GM18520 (cell line): ENCODE data around the gene PRSS35.
"Not testable (repeated sequence)": the region's sequence is repeated elsewhere in the genome, so short reads cannot be mapped to it uniquely, and the experiment has no call there.

Source experiments
- ATAC-seq: cut with Tn5 transposase; IDR thresholded peaks from one replicate; pipeline ENCODE4 v1.9.1; 2021; ENCODE audit not compliant: unreplicated experiment

The PRSS35 gene

DNA sequence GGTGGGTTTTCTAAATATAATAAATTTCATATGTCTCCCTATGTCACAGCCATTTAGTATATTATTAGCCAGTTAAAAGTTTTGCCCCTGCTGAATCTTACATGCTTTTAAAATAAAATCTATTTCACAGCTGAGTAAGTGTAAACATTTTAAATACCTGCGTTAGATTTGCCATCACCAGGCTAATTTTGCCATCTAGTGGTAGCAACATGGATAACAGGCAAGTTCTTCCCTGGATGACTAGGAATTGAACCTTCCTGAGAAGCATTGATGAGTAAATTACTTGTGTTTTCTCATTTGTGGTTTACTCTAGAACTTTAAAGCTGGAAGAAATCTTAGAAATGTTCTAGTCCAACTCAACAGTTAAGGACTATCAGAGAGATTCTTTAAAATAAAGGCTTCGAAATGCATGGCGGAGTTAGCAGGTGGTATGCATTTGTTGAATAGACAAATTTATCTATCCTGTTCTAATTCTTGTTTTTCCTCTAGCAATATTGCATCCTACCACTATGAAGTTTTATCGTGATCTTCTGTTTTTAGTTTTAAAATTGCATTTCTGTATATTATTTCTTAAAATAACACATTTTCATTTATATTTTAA, 2.6 kb downstream of the PRSS35 start:
- ATAC-seq: peak; percentile 53

DNA sequence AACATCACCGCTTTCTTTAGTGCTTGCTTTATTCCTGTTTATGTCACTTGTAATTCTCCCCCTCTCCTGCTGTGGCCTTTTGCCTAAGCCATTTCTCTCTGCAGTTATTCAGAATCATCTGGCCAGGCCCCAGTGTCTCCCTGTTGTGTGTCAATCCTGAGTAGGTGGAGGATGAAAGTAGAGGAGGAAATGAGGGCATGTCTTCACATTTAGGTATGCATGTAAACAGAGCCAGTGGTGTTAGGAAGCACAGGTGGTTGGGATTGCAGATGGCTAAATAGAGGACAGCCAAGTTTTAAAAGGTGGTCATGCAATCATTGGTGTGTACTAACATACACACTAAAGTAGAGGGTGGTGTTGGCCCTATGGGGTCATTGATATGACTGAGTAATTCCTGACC, 5.2 kb downstream of the PRSS35 start:
- ATAC-seq: no peak

DNA sequence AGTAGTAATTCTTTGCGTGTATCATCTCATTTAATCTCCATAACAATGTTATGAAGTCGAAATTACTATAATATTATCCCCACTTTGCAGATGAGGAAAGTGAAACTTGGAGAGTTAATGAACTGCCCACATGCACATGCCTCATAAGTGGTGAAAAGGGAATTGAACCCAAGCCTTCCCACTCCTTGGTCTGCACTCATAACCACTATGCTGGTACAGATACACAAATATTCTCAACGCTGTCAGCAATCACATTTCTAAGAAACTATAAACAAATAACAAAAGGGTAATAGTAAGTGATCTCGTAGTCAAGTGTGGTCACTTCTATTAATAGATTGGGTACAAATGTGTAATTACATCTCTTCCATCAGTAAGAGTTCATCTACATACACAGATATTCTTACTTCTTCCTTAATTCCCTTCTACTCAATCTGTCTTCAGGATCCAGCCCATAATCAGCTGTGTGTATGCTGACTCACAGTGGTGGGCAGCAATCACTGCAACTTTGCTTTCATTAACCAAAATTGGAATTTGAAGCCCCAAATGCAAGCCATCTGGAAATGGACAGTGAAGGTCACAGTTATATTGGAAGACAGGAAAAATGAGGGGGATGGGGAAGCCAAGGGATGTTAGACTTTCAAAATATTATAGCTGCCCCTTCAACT, 6.6 kb downstream of the PRSS35 start:
- ATAC-seq: no peak

DNA sequence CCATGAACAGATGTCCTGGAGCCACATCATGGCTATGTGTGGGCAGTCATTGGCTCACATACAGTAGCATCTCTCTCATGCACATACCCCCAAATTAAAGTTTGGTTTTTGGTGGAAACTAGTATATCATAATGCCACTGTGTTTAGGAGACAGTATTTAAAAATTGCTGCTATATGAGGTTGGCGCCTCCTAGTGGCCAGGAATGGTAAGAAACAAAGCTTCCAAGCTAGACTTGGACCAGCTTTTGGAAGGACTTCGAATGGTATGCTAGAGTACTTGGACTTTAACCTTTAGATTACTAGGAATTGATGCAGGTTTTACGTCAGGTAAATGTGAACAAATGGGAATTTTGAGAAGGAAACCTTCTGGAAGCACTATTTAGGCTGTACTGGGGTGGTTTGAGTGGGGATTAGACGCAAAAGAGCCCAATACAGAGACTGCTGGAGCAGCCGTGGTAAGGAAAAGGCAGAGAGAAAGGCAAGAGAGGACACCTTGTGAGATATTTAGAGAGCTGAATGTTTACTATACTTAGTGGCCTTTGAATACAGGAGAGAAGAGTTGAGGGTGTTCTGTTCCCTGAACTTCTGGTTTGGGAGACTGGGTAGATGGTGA, 23.8 kb downstream of the PRSS35 start:
- peak; percentile 50 for ATAC-seq

GRCh38 chr6:83536647-83537589, 24.6 kb downstream of the PRSS35 start:
- ATAC-seq: no peak

DNA sequence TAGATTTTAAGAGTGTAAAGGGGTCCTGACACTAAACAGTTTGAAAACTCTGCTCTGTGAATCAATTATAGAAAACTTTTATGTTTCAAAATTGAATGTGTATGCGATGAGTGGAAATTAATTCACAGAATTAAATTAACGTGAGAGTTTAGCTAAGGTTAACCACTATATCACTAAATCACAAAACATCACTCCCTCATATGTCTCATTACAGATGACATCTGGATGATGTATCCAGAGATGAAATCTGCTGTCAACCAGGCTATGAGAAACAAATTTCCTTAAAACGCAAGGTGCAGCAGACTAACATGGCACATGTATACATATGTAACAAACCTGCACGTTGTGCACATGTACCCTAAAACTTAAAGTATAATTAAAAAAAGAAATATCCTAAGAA, 27.3 kb downstream of the PRSS35 start:
- no peak for ATAC-seq

- no peak for ATAC-seq
Measured at GRCh38 chr6:83546636-83547035, 34.3 kb downstream of the PRSS35 start.

DNA sequence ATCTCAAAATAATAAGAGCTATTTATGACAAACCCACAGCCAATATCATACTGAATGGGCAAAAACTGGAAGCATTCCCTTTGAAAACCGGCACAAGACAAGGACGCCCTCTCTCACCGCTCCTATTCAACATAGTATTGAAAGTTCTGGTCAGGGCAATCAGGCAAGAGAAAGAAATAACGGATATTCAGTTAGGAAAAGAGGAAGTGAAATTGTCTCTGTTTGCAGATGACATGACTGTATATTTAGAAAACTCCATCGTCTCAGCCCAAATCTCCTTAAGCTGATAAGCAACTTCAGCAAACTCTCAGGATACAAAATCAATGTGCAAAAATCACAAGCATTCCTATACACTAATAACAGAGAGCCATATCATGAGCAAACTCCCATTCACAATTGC, 38.1 kb downstream of the PRSS35 start:
- ATAC-seq: not testable (repeated sequence)

DNA sequence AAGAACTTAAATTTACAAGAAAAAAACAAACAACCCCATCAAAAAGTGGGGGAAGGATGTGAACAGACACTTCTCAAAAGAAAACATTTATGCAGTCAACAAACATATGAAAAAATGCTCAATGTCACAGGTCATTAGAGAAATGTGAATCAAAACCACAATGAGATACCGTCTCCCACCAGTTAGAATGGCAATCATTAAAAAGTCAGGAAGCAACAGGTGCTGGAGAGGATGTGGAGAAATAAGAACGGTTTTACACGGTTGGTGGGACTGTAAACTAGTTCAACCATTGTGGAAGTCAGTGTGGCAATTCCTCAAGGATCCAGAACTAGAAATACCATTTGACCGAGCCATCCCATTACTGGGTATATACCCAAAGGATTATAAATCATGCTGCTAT, 39.4 kb downstream of the PRSS35 start:
- not testable (repeated sequence) for ATAC-seq

DNA sequence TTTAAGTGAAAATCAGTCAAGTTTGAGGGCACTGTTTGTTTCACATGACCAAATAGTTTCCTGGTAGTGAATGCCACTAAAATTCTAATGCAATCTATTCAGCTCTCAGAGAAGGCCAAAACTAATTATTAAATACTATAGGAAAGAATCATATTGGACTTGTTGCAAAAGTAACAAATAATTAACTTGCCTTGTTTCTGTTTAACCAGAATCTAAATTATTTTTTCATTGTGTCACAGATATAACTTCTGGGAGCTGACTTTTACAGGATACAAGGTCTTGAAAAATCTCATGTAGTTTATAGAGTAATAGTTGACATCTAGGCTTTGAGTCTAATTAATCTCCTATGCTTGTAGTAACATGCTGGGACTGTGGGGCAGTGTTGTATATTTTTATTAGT, 44.5 kb downstream of the PRSS35 start:
- no peak for ATAC-seq

GRCh38 chr6:83558975-83559374, 46.6 kb downstream of the PRSS35 start:
- ATAC-seq: no peak

DNA sequence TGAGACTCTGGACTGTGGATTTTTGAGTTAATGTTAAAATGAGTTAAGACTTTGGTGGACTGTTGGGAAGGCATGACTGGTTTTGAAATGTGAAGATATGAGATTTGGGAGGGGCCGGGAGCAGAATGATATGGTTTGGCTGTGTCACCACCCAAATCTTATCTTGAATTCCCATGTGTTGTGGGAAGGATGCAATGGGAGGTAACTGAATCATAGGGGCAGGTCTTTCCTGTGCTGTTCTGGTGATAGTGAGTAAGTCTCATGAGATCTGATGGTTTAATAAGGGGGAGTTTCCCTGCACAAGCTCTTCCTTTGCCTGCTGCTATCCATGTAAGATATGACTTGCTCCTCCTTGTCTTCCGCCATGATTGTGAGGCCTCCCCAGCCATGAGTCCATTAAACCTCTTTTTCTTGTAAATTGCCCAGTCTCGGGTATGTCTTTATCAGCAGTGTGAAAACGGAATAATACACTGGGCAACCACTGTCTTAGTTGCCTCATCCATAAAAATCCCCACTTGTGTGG, 59.4 kb downstream of the PRSS35 start:
- not testable (repeated sequence) for ATAC-seq

- ATAC-seq: no peak
Measured at GRCh38 chr6:83574783-83575182, 62.4 kb downstream of the PRSS35 start.
